KBM-7 (cell line): ENCODE results near the gene TBX15.

Experiments
- DNase-seq: peaks from one replicate; pipeline ENCODE4 v3.0.0-alpha.2; 2015
- in situ Hi-C: fragments of 300-500 bp; cut with MboI; formaldehyde crosslinking; loops from 2 replicates; pipeline ENCODE4 v1.14.3; 2020; ENCODE audit warnings: low sequenced_read_pairs, low pct_unique_long_range_greater_than_20kb, mixed read lengths

The TBX15 gene

DNA sequence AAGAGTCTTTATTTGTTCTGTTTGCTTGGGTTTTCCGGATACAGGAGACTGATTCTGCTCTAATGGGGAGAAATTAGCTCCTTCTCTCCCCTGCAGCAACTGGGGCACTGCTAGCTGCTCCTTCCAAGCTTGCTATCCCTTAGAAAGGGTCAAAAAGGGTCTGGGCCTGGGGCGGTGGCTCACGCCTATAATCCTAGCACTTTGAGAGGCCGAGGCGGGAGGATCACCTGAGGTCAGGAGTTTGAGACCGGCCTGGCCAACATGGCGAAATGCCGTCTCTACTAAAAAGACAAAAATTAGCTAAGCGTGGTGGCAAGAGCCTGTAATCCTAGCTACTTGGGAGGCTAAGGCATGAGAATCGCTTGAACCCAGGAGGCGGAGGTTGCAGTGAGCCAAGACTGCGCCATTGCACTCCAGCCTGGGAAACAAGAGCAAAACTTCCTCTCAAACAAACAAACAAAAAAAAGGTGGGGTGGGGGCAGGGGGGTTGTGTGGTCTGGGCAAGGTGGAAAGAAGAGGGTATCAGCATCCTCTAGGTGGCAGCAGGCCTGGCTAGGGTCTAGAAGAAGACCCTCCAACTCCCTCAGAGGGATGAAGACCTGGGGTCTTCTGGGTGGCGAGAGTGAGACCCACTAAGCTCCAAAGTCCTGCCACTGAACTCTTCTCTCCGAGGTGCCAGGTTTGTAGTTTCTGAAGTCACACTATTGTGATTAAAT lies 15.4 kb upstream of the TBX15 start:
- no peak for DNase-seq
- in situ Hi-C loops = no loop called here

DNA sequence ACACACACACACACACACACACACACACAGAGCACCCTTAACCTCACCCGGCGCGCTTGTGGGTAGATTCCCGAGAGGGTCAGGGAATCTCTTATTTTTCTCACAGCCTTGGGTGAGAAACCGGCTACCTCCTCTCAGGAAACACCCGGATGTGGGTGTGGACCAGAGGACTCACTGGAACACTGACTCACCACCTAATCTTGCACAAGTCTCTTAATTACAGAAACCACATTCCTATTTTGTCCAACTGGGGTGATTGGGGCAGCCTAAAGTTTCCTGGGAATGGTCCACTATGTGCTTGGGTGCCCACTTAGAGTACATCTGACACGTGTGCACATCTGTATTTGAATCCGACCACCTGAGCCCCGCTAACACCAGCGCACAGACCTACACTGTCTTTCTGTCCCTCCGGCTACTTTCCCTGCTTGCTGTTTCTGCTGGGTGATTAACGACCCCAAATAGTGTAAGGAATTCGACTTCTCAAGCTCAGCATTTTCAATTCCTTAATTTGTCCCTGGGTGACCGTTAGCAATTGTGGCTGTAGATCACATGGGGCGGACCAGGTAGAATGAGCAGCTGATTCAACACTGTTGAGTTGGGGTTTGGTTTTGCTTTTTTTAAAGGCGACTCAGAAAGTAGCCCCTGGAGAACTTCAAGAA lies 14.0 kb upstream of the TBX15 start:
- peak; percentile 43 for DNase-seq
- in situ Hi-C loops = no loop called here

DNA sequence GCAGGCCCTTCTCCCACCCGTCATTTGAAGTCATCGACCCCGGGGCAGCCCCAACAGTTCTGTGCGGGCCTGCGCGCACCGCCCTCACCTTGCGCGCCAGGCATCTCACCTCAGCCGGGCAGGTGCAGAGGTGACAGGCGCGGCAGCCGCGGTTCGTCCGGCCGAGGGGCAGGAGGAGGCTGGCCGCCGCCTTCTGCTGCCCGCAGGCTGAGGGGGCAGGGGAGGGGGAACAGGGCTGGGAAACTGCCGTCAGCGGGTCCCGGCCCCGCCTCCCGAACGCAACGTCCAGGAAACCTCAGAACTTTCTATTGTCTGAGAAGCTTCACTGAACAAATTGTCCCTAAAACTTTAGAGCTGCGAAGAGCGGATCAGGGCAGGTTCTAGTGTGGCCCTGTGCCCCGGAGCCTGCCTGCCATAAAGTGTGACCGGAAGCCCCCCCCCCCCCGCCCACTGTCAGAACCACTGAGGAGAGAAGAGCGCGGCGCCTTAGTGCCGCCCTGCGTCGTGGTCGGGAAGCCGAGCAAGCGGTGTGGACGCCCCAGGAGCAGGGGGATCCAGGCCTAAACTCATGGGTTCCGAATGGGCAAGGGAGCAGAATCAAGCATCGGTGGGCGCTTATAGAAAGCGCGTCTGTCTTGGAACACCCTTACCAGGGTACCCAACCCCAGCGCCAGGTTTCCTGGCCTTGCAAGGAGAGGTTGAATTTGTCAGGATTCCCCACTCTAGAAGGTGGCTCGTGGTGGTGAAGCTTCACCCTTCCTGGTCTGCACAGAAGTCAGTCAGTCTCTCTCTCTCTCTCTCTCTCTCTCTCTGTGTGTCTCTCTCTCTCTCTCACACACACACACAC lies 13.3 kb upstream of the TBX15 start:
- peak; percentile 4 for DNase-seq
- in situ Hi-C loops = no loop called here

DNA sequence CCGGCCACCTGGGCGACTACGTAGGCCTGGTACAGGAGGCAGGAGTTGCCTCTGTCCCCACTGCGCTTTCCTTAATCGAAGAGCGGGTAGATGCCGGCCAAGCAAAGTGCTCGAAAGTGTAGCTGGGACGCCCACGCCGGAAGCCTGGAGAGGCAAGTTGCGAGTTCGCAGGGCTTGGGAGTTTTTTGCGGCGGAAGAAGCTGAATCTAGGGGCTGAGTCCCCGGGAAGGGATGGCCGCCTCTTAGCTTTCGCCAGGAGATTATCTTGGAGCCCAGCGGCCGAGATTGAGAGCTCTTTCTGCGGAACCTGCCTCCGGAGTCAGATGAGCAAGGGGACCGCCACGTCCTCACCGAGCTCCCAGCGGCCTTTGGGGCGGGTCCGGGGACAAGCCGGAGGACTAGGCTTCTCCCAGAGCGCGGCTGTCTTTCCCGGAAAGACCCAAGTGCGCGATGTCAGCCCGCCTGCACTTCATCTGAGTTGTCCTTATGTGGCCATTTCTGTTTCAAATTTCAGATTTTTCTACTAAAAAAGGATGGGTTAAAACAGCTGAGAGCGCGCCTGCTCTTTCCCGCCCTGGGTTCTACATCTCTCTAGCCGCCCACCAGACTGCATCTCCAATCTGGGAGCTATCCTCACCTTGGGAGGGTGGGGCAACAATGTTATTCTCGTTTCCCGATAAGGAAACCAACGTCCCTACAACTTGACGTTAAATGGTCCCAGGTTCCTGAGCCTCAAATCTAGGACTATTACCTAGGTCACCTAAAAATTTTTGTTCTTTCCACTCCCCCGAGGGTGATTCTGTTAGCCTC lies 12.4 kb upstream of the TBX15 start:
- no peak for DNase-seq
- in situ Hi-C loops = no loop called here

DNA sequence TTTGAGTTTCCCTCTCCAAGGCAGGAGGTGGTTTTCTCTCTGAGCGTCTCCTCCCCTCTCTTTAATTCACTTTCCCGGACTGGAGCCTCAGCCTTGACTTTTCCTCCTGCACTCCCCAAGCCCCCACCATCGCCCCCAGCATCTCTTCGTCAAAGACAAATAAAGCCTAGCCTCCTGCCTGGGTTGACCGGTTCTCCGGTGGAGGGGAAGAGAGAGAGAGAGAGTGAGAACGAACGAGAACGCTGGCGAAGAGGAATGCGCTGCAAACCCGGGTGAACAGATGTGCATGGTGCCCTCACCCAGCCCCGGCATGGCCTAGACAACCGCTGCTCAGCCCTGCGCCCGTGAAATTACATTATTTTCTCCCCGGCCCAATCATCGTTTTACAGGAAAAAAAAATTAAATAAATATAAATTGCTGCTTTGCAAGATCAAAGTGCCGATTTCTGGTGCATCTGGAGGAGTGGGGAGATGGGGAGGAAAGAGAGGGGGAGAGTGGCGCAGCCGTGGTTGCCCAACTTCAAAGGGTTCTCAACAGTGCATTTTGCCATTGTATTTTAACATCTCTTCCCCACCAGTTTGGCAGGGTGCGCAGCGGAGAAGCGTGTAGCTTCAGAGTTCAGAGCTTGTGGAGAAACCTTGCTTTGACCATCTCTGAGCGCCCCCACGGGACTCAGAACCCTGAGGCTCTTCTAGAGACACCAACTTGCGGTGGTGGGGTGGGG lies 11.4 kb upstream of the TBX15 start:
- DNase-seq = no peak
- in situ Hi-C loops = no loop called here

DNA sequence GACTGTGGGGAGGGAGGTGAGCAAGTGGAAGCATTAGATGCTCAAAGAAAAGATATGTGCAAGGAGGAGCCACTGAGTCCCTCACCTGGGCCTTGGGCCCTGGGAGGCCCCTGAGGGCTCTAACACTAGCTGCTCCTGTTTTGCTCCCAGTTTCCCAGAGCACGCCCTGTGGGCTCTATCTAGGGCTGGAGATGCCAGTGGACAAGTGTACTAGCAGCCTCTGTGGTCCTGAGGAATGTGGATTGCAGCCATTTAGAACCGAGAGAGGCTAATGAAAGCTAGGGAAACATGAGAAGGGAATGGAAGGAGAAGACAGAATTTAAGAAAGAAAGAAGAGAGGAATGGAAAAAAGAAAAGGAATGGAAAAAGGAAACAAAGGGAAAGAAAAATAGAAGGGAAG lies 10.0 kb upstream of the TBX15 start:
- in situ Hi-C loops = no loop called here
- no peak for DNase-seq

DNA sequence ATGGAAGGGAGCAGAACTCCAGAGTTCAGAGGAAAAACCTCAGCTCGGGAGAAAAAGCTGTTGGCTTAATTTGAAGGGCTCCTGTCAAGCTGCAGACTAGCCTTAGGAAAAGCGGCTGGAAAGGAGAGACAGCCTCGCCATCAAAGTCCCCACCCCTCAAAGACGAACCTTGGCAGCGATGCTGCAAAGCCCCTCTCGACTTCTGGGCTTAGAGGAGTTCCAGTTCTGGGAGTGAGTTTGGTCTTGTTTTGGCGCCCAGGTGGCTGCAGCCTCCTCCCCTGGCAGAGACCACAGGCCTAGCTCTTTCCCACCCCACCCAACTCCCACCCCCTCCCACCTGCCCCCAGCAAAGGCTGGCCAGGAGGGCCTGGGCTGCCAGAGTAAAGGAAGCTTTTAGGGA lies 9.1 kb upstream of the TBX15 start:
- in situ Hi-C loops = no loop called here
- DNase-seq = no peak

DNA sequence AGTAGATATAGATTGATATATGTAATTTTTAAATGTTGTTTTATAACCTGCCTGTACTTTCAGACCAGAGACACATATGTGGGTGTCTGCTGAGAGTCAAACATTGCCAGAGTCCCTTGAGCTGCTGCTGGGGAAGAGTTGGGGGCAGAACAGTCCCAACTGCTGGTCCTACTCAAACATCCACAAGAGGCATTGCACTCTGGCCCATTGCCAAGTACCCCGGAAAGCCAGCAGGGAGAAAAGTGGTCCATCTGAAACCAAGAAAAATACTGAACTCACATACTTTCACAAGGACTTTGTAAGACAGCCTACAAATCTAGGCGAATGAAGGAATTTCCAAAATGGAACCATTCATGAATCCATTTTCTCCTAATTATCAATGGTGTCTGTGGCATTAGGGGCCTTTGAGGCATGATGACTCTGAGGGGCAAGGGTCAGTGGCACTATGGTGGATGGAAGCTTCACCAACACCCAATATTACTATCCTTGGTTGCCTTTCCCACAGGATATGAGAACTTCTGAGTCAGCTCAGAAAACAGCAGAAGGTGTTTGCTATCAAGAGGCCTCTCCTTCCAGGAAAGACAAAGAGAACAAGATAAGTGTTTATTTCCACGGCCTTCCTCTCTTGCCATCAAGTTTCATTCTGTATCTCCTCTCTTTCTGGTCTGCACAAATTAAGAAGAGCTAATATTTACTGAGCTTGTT lies 7.3 kb upstream of the TBX15 start:
- in situ Hi-C loops = no loop called here
- DNase-seq = no peak

DNA sequence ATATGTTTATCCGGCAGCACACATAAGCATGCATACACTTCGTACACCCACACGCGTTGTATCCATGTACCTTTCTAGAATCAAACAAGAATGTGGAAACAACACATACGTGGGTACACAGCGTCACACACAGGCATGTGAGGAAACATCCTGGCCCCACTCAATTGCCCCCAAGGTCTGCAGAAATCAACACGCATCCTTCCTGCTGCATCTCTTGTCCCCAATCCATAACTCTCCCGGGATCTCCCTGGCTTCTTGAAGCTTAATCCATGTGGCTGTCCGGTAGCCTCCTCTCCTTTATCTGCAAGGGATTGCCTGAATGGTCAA lies 5.5 kb upstream of the TBX15 start:
- in situ Hi-C loops = no loop called here
- no peak for DNase-seq

DNA sequence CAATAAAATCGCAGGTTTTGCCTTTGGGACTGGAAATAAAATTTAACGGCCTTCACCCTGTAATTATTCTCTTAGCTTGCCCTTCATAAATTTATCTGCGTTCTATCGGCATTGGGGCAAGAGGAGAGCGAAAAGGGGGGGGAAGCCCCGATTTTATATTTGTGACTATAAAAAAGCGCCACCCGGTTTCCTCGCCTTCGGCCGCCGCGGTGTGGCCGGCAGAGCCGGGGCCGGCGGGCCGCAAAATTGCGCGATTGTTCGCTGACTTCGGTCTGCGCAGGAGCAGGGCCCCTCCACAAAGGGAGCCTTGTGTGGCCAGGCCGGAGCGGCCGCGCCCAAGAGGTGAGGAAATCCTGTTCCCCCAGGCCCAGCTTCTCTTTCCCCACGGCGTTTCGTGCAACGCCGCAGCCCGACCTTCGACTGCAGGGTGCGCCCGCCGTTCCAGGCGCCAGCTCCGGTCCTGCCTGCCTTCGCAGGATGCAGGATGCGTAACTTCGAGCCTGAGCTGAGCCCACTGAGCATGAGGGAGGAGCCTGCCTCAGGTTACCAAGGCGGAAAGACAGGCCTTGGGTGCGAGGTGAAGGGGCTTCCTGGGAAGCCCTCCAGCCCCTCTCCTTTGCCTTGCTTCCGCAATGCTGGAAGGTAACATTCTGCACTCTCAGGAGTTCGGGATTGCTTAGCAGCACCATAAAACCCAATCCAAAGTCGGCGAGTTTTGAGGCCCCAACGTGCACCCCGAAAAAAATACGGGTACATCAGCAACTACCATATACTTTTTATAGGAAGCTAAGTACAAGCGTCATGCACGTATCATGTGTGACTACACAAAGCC lies 4.9 kb upstream of the TBX15 start:
- no peak for DNase-seq
- in situ Hi-C loops = no loop called here

DNA sequence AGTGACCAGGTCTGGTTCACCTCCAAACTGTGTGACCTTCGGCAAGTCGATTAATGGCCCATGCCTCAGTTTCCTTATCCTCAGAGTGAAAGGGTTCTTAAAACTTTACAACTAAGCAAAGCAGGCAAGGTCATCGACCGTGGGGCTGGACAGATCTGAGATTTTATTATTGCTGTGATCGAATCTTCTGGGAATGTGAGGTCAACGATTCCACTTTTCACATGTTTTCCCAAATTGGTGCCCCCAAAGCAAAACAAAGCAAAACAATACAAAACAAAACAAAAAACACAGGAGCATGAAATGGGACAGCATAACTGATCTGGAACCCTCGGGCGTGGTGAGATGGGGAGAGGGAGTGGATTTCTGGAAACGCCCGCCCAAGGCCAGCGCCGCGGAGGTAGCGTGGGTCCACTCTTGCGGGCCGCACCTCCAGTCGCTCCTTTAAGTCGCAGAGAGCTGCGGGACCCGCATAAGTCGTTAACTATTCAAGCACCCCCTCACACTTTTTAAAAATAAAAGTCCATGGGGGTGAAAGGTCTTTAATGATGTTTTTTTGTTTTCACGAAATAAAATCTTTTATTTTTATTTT lies 4.2 kb upstream of the TBX15 start:
- no peak for DNase-seq
- in situ Hi-C loops = no loop called here

DNA sequence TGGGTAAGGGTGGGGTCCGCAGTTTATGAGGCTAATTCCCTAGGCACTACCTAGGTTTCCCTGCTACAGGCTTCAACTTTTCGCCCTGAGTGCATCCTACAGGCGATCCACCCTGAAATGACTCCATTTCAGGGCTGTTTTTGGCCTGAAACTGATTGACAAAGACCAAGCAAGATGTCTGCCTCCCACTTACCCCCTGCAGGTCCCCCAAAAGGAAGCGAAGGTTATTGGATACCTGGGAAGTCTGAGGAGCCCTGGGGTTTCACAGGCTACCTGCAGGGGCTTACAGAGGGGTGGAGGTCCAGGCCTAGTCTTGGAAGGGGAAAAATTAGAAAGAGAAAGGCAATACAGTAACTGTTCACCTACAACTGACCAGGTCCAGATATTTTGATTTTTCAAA lies 3.3 kb upstream of the TBX15 start:
- DNase-seq = no peak
- in situ Hi-C loops = no loop called here

DNA sequence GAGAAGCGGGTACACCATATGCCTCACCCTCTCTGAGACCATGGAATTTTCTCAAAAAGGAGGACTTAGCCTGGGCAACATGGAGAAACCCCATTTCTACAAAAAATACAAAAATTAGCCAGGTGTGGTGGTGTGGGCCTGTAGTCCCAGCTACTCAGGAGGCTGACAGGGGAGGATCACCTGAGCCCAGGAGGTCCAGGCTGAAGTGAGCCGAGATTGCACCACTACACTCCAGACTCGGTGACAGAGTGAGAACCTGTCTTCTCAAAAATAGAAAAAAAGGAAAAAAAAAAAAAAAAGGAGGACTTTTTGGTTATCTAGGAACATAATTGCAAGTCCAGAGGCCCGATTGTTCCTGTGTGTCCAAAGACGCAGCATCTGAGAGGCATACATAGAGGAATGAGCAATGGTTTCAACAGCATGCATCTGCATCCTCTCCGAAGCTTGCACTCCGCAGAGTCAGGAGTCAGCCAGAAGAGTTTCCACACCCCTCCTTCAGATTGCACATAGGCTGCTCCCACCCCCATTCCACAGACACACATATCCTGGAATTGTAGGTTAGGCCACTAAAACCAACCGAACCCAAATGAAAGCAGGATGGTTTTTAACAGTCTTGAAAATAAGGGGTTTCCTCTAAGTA lies 2.5 kb upstream of the TBX15 start:
- DNase-seq = no peak
- in situ Hi-C loops = no loop called here

DNA sequence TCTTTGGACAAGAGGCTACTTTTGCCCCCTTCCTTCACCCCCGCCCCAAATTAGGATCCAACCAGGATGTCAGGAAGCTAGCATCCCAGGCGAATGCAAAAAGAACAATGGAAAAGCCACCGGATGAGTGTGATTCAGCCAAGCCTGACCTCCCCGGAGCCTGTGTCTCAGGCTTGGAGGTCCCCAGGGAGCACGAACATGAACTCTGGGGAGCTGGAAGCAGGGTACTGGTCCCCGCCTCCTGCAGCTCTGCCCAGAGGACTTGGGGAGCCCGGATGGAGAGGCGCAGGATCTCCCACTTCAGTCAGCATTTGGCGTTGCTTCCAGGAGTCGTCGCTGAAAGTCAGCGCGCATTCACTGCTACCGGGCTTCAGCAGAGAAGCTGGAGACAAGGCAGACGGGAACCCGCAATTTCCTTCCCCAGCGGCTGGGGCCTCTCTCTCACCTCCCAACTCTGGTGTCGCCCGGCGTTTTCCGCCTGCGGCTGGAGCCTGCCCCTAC lies 1.8 kb upstream of the TBX15 start:
- DNase-seq = no peak
- in situ Hi-C loops = no loop called here

DNA sequence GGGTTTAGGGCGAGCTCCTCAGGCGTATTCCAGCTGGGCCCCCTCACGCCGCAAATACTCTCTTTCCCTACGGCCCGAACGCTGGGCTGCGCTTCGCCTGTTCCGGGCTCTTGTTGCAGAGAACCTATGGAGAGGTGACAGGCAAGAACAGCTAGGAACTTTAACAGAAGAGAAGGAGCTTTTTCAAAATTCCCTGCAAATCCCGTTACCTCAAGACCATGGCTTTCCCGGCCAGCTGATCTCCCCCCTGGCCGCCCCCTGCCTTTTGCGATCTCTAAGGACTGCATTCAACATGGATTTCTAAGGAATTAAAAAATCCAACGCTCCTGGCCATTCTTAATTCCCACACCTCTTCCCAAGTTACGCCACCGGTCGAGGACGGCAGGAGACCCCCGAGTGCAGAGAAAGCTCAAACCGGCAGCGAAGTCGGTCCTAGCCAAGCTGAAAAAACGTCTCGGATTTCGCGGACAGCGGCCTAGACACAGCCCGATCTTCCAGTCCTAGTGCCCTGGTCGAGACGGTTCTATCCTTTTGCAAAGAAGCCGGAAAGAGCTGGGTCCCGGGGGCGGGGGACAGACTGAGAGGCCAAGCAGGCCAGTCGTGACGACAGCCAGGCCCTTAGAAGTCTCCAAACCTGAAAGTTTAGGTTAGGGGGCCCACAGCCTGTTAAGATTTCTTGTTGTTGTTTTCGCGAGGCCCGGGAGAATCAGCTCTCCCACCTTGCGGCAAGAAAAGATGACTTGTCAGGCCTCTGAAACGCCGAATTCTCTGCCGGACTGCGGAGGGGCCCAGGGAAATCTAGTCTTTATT lies 1.1 kb upstream of the TBX15 start:
- DNase-seq = no peak

More for the DNA sequence above, 1.1 kb upstream of the TBX15 start:
- in situ Hi-C loops = no loop called here
